LNCaP clone FGC (cell line): ENCODE results near the gene ERBB2.
"Not testable (repeated sequence)": the region's sequence is repeated elsewhere in the genome, so short reads cannot be mapped to it uniquely, and the experiment has no call there.

Source experiments
- DNase-seq: peaks from one replicate; pipeline ENCODE4 v3.0.0-alpha.2; 2011; ENCODE audit warnings: low read depth
- H3K4me3 ChIP-seq: 2 replicates; pipeline ENCODE4 v1.5.1; 2011; ENCODE audit warnings: mild to moderate bottlenecking, low read depth, low read length, control low read depth
- CTCF ChIP-seq: IDR thresholded peaks from 2 replicates; pipeline ENCODE4 v1.5.1; 2012; ENCODE audit warnings: mild to moderate bottlenecking; ENCODE audit not compliant: control insufficient read depth, insufficient read depth; ENCODE audit errors: extremely low read depth

The ERBB2 gene

GRCh38 chr17:39757176-39757662 lies 57.4 kb downstream of the ERBB2 start:
- no peak for TF ChIP-seq CTCF
- no peak for DNase-seq
- no peak overlapping the region for H3K4me3 ChIP-seq

GRCh38 chr17:39757931-39758873 lies 58.3 kb downstream of the ERBB2 start:
- DNase-seq: no peak
- no peak for TF ChIP-seq CTCF
- no peak overlapping the region for H3K4me3 ChIP-seq

GRCh38 chr17:39759204-39759603 lies 59.3 kb downstream of the ERBB2 start:
- no peak overlapping the region for H3K4me3 ChIP-seq
- no peak for TF ChIP-seq CTCF
- no peak for DNase-seq

GRCh38 chr17:39761861-39762496 lies 62.1 kb downstream of the ERBB2 start:
- DNase-seq: no peak
- H3K4me3 ChIP-seq: no peak overlapping the region
- no peak for TF ChIP-seq CTCF

- no peak for DNase-seq
These were observed 63.4 kb downstream of the ERBB2 start for GRCh38 chr17:39763051-39763820.

GRCh38 chr17:39764171-39764570 lies 64.3 kb downstream of the ERBB2 start:
- H3K4me3 ChIP-seq, DNase-seq: not testable (repeated sequence)

More at GRCh38 chr17:39763051-39763820, 63.4 kb downstream of the ERBB2 start:
- no peak overlapping the region for H3K4me3 ChIP-seq
- TF ChIP-seq CTCF: no peak

GRCh38 chr17:39765175-39765574 lies 65.3 kb downstream of the ERBB2 start:
- DNase-seq: no peak
- no peak overlapping the region for H3K4me3 ChIP-seq
- no peak for TF ChIP-seq CTCF
